Measurements from ENCODE around the gene NLGN1.

NLGN1 gene

DNA sequence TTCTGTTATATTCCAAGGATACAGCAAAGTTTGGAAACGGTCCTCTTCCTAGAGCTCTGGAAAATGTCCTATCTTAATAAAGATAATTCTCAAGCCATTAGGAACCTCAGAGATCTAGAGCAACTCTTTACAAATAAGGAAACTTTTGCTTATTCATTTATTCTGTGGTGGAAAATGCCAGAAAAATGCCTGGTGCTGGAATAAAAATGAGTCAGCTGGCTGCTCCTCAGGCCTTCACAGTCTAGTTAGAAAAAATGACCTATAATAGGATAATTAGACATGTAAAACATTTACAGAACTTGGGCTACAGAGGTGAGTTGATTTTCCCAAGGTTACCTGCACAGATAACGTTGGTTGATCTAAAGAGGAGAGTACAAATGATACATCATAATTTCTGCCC is 372.5 kb downstream of the NLGN1 start:
- no peak for DNase-seq (ENCODE audit: low read depth)

DNA sequence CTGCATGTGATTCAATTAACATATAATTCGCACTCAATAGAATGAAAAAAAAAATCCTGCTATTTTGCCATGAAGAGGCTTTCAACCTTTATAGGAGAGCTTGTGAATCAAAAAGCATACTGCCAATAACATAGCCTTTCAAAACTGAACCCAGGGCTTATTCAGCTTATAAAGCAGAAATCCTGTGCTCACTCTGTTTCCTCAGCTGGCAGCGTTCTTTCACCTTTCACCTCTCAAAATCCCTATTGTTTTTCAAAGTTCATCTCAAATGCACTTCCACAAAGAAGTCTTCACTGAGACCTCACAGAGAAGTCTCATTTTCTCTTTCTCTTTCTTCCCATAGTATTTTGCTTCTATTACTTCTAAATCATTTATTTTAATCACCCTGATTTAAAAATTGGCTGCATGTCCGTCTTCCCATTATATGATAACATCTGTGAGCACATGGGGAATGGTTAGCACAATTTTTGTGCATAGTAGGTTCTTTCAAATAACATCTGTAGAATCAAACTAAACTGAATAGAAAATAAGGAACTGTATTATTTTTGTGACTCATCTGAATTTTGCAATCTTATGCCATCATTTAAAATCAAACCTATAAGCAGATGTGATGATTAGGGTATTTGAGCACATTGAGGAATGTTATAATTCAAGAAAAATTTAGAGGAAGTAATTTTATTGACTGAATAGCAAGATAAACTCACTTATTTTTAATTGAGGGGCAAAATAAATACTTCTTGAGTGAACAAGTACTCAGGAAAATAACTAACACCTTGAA is 373.4 kb downstream of the NLGN1 start:
- no peak for DNase-seq (ENCODE audit: low read depth)

DNA sequence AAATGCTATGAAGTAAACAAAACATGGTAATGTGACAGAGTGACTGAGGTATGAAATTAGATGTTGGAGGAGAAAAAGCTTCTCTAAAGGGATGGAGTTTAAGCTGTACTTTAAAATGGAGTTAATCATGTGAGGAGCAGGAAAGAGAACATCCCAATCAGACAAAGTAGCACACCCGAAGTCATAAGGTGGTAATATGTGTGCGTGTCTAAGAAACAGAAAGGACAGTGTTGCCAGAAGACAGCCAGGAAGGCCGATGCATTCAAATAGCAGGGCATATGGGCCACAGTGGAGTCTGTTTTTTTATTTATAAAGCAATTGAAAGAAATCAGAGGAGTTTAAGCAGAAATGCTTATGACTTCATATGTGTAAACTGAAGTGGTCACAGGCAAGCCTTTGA is 376.3 kb downstream of the NLGN1 start:
- no peak for DNase-seq (ENCODE audit: low read depth)

DNA sequence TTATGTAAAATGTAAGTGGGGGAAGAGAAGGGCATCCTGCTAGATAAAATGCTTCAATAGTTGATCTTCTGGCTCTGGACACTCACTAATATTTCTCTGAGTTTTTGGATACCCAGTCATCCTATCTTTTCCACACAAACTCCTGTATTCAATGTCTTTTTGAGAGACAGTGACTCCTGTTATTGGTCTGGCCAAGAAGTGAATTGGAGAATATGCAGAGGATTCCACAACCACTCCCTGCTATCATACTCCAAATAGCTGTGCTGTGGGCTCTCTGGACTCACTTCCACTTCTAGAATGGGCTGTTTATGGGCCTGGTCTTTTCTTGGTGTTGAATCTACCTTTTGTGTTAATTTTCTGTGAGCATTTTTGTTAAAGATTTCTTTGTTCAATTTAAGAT is 376.8 kb downstream of the NLGN1 start:
- DNase-seq (ENCODE audit: low read depth): no peak

DNA sequence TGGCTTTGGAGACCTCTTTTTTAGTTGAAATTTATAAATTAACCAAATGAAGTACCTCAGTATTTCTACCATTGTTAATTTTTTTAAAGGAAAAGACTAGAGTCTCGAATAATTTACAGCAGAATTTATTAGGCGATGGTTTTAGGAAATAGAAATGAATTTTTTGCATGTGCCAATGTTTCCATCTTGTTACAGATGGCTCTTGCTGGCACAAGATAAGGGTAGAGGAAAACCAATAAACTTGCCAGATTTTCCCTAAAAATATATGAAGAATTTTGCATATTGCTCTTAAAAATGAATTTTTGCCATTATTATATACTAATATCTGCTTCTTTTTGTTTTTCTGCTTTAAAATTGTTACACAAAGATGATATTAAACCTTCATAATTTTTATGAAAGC is 380.7 kb downstream of the NLGN1 start:
- no peak for DNase-seq (ENCODE audit: low read depth)

DNA sequence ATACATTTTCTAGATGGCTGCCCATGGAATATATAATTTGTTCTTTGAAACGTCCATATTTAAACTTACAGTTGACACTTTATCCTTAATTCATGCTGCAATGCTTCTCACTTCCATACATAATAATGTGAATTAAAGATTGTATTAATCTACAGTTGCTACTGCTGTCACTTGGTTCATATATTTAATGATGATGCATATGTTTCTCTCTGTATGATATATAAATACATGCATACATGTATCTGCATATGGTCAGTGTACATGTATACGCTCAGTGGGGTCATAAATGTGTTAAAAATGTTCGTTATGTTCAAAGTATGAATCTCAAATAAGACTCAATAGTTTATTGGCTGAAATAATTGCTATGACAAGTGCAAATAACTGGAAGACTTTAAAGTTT is 382.5 kb downstream of the NLGN1 start:
- DNase-seq (ENCODE audit: low read depth): no peak

DNA sequence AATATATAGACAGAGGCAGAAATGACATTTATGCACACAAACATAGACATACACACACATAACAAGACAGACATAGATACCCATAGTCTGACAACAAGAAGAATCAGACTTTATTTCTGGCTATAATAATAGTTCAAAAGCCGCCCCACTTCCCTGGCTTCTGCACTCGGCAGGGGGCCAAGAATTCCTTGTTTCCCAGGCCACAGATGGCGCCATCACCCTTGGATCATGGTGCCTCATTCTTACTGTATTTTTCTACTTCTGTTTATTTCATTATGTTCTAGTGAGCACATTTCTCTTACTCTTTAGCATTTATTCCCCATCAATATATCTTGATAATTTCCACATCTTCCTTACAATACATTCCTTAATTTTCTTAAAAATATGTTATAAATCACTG is 387.5 kb downstream of the NLGN1 start:
- no peak for DNase-seq (ENCODE audit: low read depth)

DNA sequence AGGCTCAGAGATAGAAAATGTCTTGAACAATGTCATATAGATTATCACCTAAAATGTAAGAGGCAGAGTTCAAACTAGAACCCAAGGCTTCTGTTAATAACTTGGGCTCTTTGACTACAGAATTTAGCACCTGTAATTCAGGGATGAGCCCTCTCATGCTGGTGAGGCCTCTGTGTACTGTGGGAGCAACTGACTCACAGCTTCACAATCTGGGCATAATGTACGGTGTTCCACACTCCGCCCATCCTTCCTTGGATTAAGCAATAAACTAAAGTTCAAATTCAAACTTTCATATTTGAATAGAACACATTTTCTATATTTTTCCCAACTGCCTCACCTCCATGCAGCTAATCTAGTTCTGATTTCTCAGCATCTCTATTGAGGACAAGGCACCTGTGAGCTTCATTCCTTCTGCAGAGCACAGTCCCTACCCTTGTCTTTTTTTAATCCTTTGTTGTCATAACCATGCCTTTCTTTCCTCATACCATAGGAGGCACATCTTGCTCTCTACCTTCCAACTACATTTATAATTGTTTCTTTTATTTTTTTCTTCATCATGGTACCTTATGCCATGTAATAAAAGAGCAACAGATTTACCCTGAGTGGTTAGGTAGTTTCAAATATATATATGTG is 392.1 kb downstream of the NLGN1 start:
- DNase-seq (ENCODE audit: low read depth): no peak

DNA sequence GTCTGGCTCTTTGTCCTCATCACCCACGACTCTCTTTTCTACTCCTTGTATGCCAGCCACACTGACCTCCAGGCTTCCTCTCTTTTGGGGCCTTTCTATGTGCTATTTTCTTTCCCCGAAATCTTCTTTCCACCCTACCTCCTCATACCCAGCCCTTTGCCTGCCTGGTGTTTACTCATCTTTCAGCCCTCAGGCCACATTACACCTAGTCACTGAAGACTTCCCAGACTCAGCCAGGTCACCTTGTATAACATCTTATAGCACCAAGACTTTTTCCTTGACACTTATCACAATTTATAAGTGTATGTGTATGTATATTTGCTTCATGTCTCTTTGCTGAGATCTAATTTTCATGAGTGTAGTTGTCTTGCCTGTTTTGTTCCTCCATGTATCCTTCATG is 396.4 kb downstream of the NLGN1 start:
- DNase-seq (ENCODE audit: low read depth): no peak

DNA sequence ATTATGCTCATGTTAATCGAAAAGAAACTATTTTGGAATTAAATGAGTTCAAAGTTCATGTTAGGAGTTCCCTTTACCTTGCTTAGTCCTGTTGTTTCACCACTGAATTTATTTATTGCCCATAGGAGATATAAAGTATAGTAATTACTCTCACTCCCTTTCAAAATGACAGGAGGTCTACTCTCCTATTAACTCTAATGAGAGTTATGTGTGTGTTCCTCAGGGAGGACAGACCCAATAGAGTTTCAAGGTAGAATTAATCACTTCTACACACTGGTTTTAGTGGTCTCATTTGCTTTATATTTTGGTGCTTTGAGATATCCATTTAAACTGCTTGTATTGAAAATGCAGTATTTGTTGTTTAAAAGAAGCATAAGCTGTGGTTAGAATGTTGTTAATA is 398.9 kb downstream of the NLGN1 start:
- DNase-seq (ENCODE audit: low read depth): no peak

DNA sequence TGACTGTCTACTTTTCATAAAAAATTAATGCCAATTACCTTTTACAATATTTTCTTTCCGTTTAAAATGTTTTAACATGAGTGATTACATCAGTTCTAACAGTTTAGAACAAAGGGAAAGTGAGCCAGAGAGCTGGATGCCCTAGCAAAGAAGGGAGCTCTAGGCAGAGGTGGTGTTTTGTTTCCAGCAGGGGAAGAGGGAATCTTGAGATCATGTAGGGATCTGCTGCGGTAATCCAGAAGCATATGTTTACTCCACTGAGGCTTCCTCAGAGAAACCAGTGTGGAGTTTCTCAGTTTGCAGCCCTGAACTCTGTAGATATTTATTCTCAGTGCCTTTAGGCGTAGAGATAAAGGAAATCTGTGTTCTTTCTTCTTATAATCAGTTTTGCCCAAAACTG is 399.3 kb downstream of the NLGN1 start:
- DNase-seq (ENCODE audit: low read depth): no peak

DNA sequence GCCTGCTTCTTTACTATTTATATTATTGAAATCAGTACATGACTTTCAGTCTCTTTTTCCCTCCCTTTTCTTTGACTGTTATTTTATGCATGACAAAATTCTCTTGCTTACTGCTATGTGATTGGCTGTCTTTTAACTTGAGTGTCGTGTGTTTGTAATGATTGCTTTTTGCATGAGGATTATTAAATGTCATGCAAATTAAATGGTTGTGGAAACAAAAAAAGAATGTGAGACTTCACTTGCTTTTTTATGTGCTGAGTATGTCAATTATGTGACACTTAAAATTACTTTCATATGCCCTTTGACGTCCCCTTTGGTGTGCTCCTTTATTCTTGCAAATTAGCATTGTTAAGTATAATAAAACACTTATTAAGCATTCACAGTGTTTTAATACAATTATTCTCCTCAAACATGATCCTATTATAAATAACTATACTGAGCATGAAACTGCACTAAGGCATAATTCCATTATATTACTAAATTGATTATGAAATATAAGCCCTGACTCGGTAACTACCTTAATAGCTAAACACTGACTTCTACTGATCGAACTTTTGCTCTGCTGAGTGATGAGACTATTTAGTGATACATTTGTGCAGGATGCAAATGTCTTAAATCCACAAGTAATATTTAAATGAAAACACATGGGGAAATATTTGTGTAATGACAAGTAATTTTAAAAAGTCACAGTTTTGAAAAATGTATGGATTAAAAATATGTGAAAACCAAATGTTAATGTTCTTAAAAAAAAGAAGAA is 401.7 kb downstream of the NLGN1 start:
- no peak for DNase-seq (ENCODE audit: low read depth)

DNA sequence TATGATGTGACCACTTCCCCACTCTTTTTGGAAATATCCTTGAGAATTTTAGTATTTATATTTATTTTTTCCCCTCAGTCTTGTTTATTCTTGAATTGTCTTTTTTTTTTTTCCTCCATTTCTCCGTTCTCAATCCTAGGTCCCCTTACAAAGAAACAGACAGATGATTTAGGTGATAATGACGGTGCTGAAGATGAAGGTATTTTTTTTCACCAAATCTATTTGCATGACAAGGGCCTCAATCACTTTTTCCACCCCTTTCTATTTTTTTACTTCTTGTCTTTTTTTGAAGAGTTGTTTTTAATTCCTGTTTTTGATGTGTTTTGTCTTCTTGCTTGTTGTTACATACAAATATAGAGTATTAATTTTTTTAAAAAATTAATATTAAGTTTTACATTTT is 402.6 kb downstream of the NLGN1 start:
- no peak for DNase-seq (ENCODE audit: low read depth)

DNA sequence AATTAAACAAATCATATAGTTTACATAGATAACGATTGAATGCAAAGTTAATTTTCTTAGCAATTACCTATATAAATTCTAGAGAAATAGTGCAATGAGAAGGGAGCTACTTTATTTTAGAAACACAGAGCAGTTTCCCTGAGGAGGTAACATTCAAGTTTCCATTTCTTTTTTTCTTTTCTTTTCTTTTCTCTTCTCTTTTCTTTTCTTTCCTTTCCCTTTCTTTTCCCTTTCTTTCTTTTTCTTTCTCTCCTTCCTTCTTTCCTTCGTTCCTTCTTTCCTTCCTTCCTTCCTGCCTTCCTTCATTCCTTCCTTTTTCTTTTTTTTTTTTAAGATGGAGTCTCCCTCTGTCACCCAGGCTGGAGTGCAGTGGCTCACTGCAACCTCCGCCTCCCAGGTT is 417.3 kb downstream of the NLGN1 start:
- no peak for DNase-seq (ENCODE audit: low read depth)

DNA sequence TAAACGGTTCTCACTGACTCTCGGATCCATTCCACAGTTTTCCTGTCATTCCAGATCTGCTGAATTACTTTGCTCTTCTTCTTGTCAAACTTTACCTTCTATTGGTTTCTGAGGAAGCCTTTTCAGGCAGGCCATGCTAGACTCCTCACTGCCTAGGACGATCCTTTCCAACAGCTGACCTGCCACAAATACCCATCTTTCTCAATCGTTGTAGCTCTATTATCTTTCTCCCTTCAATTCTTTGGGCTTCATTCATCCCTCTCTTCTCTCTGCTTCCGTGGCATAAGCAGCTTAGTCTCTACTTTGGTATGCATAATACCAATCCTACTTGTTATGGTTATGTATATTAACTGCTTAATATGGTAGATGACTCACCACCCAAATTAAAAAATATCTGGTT is 421.8 kb downstream of the NLGN1 start:
- no peak for DNase-seq (ENCODE audit: low read depth)

DNA sequence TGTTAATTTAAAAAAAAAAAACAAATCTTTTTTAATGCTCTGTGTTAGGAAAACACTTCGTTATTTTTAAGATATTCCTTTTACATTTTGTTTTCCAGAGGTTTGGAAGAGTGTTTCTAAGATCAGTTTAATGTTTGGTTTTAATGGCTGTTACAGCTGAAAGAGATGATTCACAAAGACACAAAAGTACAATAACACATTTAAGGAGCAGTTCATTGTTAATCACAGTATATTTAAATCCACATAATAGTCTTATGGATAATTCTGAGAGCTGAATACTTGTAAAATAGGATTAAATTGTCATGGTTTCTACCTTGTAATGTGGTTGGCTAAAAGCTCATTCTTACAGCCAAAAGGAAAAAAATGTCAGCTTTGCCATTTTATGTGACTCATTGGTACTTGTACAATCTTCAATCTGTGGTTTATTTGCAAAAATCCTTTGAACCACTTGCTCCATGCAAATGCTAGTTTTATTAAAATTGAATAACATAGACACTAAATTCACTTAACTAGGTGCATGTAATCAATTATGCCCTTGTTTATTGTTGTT is 426.4 kb downstream of the NLGN1 start:
- no peak for DNase-seq (ENCODE audit: low read depth)

DNA sequence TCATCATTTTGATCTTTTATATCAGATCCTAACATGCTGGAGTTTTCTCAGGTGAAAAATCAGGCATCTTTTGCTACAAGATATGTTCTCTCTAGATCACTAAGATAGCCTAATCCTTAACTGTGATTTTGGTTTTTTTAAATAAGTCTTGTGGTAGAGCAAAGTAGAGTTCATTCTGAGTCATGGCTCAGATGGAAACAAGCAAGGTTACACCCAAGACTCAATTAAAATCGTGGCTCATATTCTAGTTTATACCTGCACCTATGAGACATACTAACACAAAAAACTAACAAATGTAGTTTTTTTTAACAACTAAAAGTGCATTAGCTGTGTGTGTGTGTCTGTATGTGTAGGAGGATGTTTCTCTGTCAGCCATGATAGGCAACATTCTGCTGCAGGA is 428.2 kb downstream of the NLGN1 start:
- DNase-seq (ENCODE audit: low read depth): no peak

DNA sequence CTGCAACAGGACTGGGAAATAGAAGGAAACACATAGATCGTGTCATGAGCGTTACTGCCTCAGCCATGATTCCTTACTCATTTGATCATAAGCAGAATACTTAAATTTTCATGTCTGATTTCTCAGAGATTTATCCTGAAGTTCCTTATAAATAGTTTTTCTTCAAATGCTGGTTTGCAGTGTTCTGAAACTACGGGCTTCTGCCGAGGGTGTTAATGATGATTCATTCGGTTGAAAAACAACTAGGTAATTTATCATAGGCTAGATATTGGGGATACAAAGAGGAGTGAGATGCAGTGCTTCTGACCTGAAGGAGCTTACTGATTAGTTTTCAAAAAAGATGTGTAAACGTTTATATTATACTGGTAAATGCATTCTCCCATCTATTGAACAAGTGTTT is 428.9 kb downstream of the NLGN1 start:
- DNase-seq (ENCODE audit: low read depth): no peak

DNA sequence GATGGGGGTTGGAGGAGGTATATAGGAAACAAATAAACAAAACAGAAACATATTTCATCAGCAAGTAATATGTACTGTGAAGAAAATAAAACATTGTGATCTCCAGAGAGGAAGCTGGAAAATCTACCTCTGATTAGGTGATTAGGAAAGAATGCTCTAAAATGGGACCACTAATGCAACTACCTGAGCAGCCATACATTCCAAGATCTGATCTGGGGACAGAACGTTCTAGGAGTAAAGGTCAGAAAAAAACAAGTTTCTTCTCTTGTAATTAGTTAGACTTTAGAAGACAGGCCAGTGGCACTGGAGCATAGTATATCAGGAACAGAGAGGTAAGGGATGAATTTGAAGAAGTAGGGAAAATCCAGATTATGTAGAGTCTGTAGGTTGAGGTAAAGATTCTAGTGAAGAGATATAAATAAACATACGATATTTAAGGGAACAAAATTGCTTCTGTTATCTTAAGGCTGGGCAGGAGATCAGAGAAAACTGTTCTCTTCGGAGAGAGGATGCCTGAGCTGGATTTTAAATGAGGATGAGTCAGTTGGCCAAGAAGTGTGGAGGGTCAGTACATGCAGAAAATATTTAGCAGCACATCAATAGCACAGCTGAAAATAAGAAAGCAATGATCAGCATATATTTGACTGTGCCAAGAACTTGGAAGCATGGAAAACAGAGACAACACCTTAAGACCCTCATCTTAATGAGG is 429.5 kb downstream of the NLGN1 start:
- no peak for DNase-seq (ENCODE audit: low read depth)

DNA sequence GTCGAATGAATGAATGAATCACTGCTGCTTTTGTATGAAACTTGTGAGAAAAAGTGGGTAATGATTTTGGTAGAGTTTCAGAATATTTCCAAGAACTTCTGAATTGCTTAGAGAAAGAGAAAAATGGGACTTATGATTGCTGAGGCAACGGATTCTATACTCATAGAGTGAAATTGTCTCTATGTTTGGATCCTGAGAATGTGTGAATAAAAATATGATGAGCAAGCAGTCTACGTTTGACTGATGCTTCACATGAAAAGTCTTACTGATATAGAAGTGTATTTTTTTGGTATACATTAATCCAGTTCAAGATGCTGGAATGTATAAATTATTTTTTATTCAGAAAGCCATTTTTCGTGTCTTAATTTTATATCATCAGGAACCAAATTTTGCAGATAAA is 441.1 kb downstream of the NLGN1 start:
- no peak for DNase-seq (ENCODE audit: low read depth)

DNA sequence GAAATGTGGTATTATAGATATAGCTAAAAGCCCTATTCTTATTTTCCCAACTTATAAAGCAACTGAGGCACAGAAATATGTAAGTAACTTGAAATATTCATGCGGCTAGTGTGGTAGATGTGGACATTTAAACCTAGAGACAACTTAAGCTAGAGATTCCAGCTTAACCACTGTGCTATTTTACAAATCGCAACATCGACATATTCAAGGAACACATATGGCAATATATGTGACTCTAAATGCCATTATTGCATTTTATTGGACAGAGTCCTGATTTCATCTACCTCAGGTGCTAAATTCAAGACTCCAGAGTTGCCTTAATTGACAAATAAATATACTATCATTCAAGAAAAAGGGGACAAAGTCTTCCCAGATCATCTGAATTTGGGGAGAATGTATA is 442.3 kb downstream of the NLGN1 start:
- DNase-seq (ENCODE audit: low read depth): no peak

DNA sequence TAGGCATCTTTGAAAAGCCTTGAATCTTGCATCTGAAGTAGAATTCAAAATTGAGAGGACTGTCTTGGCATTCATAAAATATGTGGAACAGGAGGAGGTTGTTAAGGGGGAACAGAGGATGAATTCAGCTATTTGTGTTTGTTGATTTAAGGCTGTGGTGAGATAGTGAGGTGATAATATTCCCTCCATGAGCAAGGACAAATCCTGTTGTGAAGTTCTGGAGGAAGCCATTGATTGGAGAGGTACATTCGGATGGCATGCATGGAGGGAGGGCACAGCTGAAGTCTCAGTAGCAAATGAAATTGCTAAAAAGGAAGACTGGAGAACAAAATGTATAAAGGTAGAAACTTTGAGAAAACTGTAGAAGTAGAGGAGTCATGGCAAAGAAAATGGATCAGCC is 443.8 kb downstream of the NLGN1 start:
- DNase-seq (ENCODE audit: low read depth): no peak
